ENCODE results near the gene KRTAP1-1. TPM values are rescaled to one million over a fixed set of nuclear protein-coding genes. Genes with fewer than 3 reads are reported as not detected.
"Not testable (repeated sequence)": the region's sequence is repeated elsewhere in the genome, so short reads cannot be mapped to it uniquely, and the experiment has no call there.

KRTAP1-1 gene
- total and polyA plus RNA-seq, 2 donors: not detected

- Histone ChIP-seq H3K27ac (ENCODE audit: low read depth) (no peak overlapping the region), H3K4me3 (ENCODE audit: low read depth, low read length) (no peak overlapping the region), H3K4me1 (ENCODE audit: insufficient read depth) (no peaks in the 10 kb centered on the region), H3K36me3 (ENCODE audit: insufficient read depth) (no peaks in the 10 kb centered on the region)
- no peak for DNase-seq (ENCODE audit: extremely low spot score)
- 71% methylated on average over 6 of the region's 6 CpGs for WGBS
Observed at GRCh38 chr17:41012326-41013120, 28.7 kb downstream of the KRTAP1-1 start.

- Histone ChIP-seq H3K4me1 (ENCODE audit: insufficient read depth) (no peaks in the 10 kb centered on the region), H3K27ac (ENCODE audit: low read depth) (no peak overlapping the region), H3K36me3 (ENCODE audit: insufficient read depth) (no peaks in the 10 kb centered on the region), H3K4me3 (ENCODE audit: low read depth, low read length) (no peak overlapping the region)
- no peak for DNase-seq (ENCODE audit: extremely low spot score)
Observed at GRCh38 chr17:41010441-41010840, 30.8 kb downstream of the KRTAP1-1 start.

GRCh38 chr17:41009936-41010335 is 31.3 kb downstream of the KRTAP1-1 start:
- no peaks in the 10 kb centered on the region for H3K36me3 ChIP-seq (ENCODE audit: insufficient read depth)
- no peaks in the 10 kb centered on the region for H3K4me1 ChIP-seq (ENCODE audit: insufficient read depth)
- H3K4me3 ChIP-seq (ENCODE audit: low read depth, low read length): no peak overlapping the region
- 82% methylated on average over 1 of the region's 1 CpG for WGBS
- no peak for DNase-seq (ENCODE audit: extremely low spot score)
- H3K27ac ChIP-seq (ENCODE audit: low read depth): no peak overlapping the region

- H3K4me1 ChIP-seq (ENCODE audit: insufficient read depth): no peaks in the 10 kb centered on the region
- H3K27ac ChIP-seq (ENCODE audit: low read depth): no peak overlapping the region
- DNase-seq (ENCODE audit: extremely low spot score): no peak
- WGBS: 40% methylated on average over 4 of the region's 4 CpGs
- H3K36me3 ChIP-seq (ENCODE audit: insufficient read depth): no peaks in the 10 kb centered on the region
- no peak overlapping the region for H3K4me3 ChIP-seq (ENCODE audit: low read depth, low read length)
Observed at GRCh38 chr17:41009301-41009760, 31.9 kb downstream of the KRTAP1-1 start.

GRCh38 chr17:41008811-41009210 is 32.4 kb downstream of the KRTAP1-1 start, which contains the start of gene KRTAP3-1:
TSS of gene KRTAP3-1 (minus strand) at chr17:41009128. CDS start at chr17:41009074, 54 bp downstream.
- WGBS: 83% methylated on average over 8 of the region's 8 CpGs
- no peaks in the 10 kb centered on the region for H3K36me3 ChIP-seq (ENCODE audit: insufficient read depth)
- no peaks in the 10 kb centered on the region for H3K4me1 ChIP-seq (ENCODE audit: insufficient read depth)
- H3K27ac ChIP-seq (ENCODE audit: low read depth): no peak within 1 kb of the TSS
- DNase-seq (ENCODE audit: extremely low spot score): no peak
- no peak within 1 kb of the TSS for H3K4me3 ChIP-seq (ENCODE audit: low read depth, low read length)

- WGBS: 84% methylated on average over 3 of the region's 3 CpGs
- DNase-seq (ENCODE audit: extremely low spot score): no peak
- Histone ChIP-seq H3K27ac (ENCODE audit: low read depth) (no peak overlapping the region), H3K4me3 (ENCODE audit: low read depth, low read length) (no peak overlapping the region), H3K4me1 (ENCODE audit: insufficient read depth) (no peaks in the 10 kb centered on the region), H3K36me3 (ENCODE audit: insufficient read depth) (no peaks in the 10 kb centered on the region)
Observed at GRCh38 chr17:41004397-41004796, 36.9 kb downstream of the KRTAP1-1 start.

GRCh38 chr17:41003926-41004325 is 37.3 kb downstream of the KRTAP1-1 start:
- no peak for DNase-seq (ENCODE audit: extremely low spot score)
- H3K27ac ChIP-seq (ENCODE audit: low read depth): no peak overlapping the region
- H3K36me3 ChIP-seq (ENCODE audit: insufficient read depth): no peaks in the 10 kb centered on the region
- H3K4me1 ChIP-seq (ENCODE audit: insufficient read depth): no peaks in the 10 kb centered on the region
- whole genome bisulfite sequencing: 66% methylated on average over 4 of the region's 4 CpGs
- H3K4me3 ChIP-seq (ENCODE audit: low read depth, low read length): no peak overlapping the region

- Histone ChIP-seq H3K4me1 (ENCODE audit: insufficient read depth) (no peaks in the 10 kb centered on the region), H3K27ac (ENCODE audit: low read depth) (no peak overlapping the region), H3K4me3 (ENCODE audit: low read depth, low read length) (no peak overlapping the region), H3K36me3 (ENCODE audit: insufficient read depth) (no peaks in the 10 kb centered on the region)
- DNase-seq (ENCODE audit: extremely low spot score): no peak
- 39% methylated on average over 5 of the region's 5 CpGs for WGBS
Observed at GRCh38 chr17:41002814-41003213, 38.4 kb downstream of the KRTAP1-1 start.

GRCh38 chr17:41001795-41002194 is 39.5 kb downstream of the KRTAP1-1 start:
- Histone ChIP-seq H3K4me1 (ENCODE audit: insufficient read depth) (no peaks in the 10 kb centered on the region), H3K27ac (ENCODE audit: low read depth) (no peak overlapping the region), H3K4me3 (ENCODE audit: low read depth, low read length) (no peak overlapping the region), H3K36me3 (ENCODE audit: insufficient read depth) (no peaks in the 10 kb centered on the region)
- WGBS: 75% methylated on average over 4 of the region's 4 CpGs
- no peak for DNase-seq (ENCODE audit: extremely low spot score)

GRCh38 chr17:40999563-40999962 is 41.7 kb downstream of the KRTAP1-1 start, which contains the start of gene KRTAP3-2:
TSS of gene KRTAP3-2 (minus strand) at chr17:40999906. CDS start at chr17:40999853, 53 bp downstream.
- not testable (repeated sequence) for DNase-seq (ENCODE audit: extremely low spot score); H3K27ac ChIP-seq (ENCODE audit: low read depth); H3K36me3 ChIP-seq (ENCODE audit: insufficient read depth); H3K4me1 ChIP-seq (ENCODE audit: insufficient read depth); H3K4me3 ChIP-seq (ENCODE audit: low read depth, low read length)
- 88% methylated on average over 6 of the region's 6 CpGs for WGBS

GRCh38 chr17:40997361-40997760 is 43.9 kb downstream of the KRTAP1-1 start:
- 67% methylated on average over 2 of the region's 2 CpGs for WGBS
- H3K4me1 ChIP-seq (ENCODE audit: insufficient read depth): no peaks in the 10 kb centered on the region
- H3K4me3 ChIP-seq (ENCODE audit: low read depth, low read length): no peak overlapping the region
- H3K27ac ChIP-seq (ENCODE audit: low read depth): no peak overlapping the region
- no peaks in the 10 kb centered on the region for H3K36me3 ChIP-seq (ENCODE audit: insufficient read depth)
- DNase-seq (ENCODE audit: extremely low spot score): no peak

- no peak for DNase-seq (ENCODE audit: extremely low spot score)
- Histone ChIP-seq H3K4me3 (ENCODE audit: low read depth, low read length) (no peak overlapping the region), H3K36me3 (ENCODE audit: insufficient read depth) (no peaks in the 10 kb centered on the region), H3K4me1 (ENCODE audit: insufficient read depth) (no peaks in the 10 kb centered on the region), H3K27ac (ENCODE audit: low read depth) (no peak overlapping the region)
- 72% methylated on average over 4 of the region's 4 CpGs for WGBS
Observed at GRCh38 chr17:40996829-40997228, 44.4 kb downstream of the KRTAP1-1 start.

- no peak overlapping the region for H3K27ac ChIP-seq (ENCODE audit: low read depth)
Observed at GRCh38 chr17:40995116-40995515, 46.1 kb downstream of the KRTAP1-1 start.

GRCh38 chr17:40993839-40994238 is 47.4 kb downstream of the KRTAP1-1 start, which contains the start of gene KRTAP3-3:
TSS of gene KRTAP3-3 (minus strand) at chr17:40994164. CDS start at chr17:40994097, 67 bp downstream.
- DNase-seq (ENCODE audit: extremely low spot score): no peak
- WGBS: 19% methylated on average over 4 of the region's 4 CpGs
- H3K36me3 ChIP-seq (ENCODE audit: insufficient read depth): no peaks in the 10 kb centered on the region
- H3K4me1 ChIP-seq (ENCODE audit: insufficient read depth): no peaks in the 10 kb centered on the region
- no peak within 1 kb of the TSS for H3K27ac ChIP-seq (ENCODE audit: low read depth)
- no peak within 1 kb of the TSS for H3K4me3 ChIP-seq (ENCODE audit: low read depth, low read length)

More at GRCh38 chr17:40995116-40995515, 46.1 kb downstream of the KRTAP1-1 start:
- WGBS: 33% methylated on average over 1 of the region's 1 CpG
- Histone ChIP-seq H3K4me1 (ENCODE audit: insufficient read depth) (no peaks in the 10 kb centered on the region), H3K4me3 (ENCODE audit: low read depth, low read length) (no peak overlapping the region), H3K36me3 (ENCODE audit: insufficient read depth) (no peaks in the 10 kb centered on the region)
- DNase-seq (ENCODE audit: extremely low spot score): no peak
